B cell (primary cell): ENCODE measurements around the gene TERC. TPM values are rescaled to one million over a fixed set of nuclear protein-coding genes. Genes with fewer than 3 reads are reported as not detected.

Experiments
- ATAC-seq: fragments of 200-7000 bp; cut with Tn5 transposase; one replicate; pipeline ENCODE4 v1.10.0; 2021; ENCODE audit warnings: low read depth, mild to moderate bottlenecking, moderate number of reproducible peaks, moderate library complexity
- CTCF ChIA-PET: fragments of 350-600 bp; sonication (Branson Sonifier 250); formaldehyde crosslinking; loops from one replicate; lab custom pipeline; 2021; ENCODE audit warnings: antibody characterized with exemption, inconsistent platforms; lab: Charles Lee
- POLR2A ChIA-PET: fragments of 350-600 bp; sonication (Branson Sonifier 250); formaldehyde crosslinking; loops from one replicate; lab custom pipeline; 2021; ENCODE audit warnings: antibody characterized with exemption; lab: Charles Lee
- DNase-seq: peaks from one replicate; pipeline ENCODE4 v3.0.0; 2013
- H2AFZ ChIP-seq: 2 replicates; pipeline ENCODE4 v1.6.1; 2012; ENCODE audit warnings: mild to moderate bottlenecking, low read depth, low read length; ENCODE audit not compliant: insufficient read depth, poor library complexity, severe bottlenecking
- H3K27ac ChIP-seq, 2 donors: 1 replicate in 1 of 2; 2 replicates in 1 of 2; pipeline ENCODE4 v1.5.1; 2012 to 2013; ENCODE audit warnings: low read length in 2 of 2, mild to moderate bottlenecking in 2 of 2, moderate library complexity in 1 of 2
- H3K27me3 ChIP-seq, 4 experiments: fragments of 200-600 bp in 1 of 4; sonication (generic) in 1 of 4; replicated peaks in 1 of 4; 1 replicate in 2 of 4; 2 replicates in 2 of 4; pipeline versions ENCODE4 v1.6.1 to v1.7.0; 2013 to 2016; ENCODE audit warnings: low read length in 3 of 4, mild to moderate bottlenecking in 2 of 4, mixed read lengths in 1 of 4, moderate library complexity in 1 of 4; ENCODE audit not compliant: insufficient read depth in 4 of 4, control insufficient read depth in 3 of 4; ENCODE audit errors: control extremely low read depth in 1 of 4
- H3K36me3 ChIP-seq, 2 experiments: replicated peaks in 1 of 2; 1 replicate in 1 of 2; 2 replicates in 1 of 2; pipeline versions ENCODE4 v1.6.1 to v1.7.1; 2013; ENCODE audit warnings: low read length in 1 of 2; ENCODE audit not compliant: insufficient read depth in 2 of 2, control insufficient read depth in 1 of 2; ENCODE audit errors: control extremely low read depth in 1 of 2, extremely low read depth in 1 of 2
- H3K4me1 ChIP-seq, 2 donors: fragments of 200-600 bp in 1 of 2; sonication (generic) in 1 of 2; 1 replicate in 1 of 2; 2 replicates in 1 of 2; pipeline versions ENCODE4 v1.5.1 to v1.6.1; 2013 to 2017; ENCODE audit warnings: low read length in 2 of 2; ENCODE audit not compliant: control insufficient read depth in 2 of 2, insufficient read depth in 2 of 2
- H3K4me2 ChIP-seq: replicated peaks from 2 replicates; pipeline ENCODE3; 2012; ENCODE audit warnings: mild to moderate bottlenecking, low read depth, low read length; ENCODE audit not compliant: poor library complexity, severe bottlenecking
- H3K4me3 ChIP-seq, 5 experiments: fragments of 200-600 bp in 1 of 5; sonication (generic) in 1 of 5; 1 replicate in 3 of 5; 2 replicates in 2 of 5; pipeline versions ENCODE4 v1.5.1 to v1.7.0; 2011 to 2016; ENCODE audit warnings: low read length in 4 of 5, mild to moderate bottlenecking in 4 of 5, low read depth in 2 of 5, control low read depth in 1 of 5, moderate library complexity in 1 of 5; ENCODE audit not compliant: insufficient read depth in 1 of 5; ENCODE audit errors: control extremely low read depth in 1 of 5, extremely low read depth in 1 of 5
- H3K79me2 ChIP-seq: fragments of 200-600 bp; sonication (generic); one replicate; pipeline ENCODE4 v1.6.0; 2016; ENCODE audit warnings: low read length; ENCODE audit not compliant: control insufficient read depth, insufficient read depth
- H3K9ac ChIP-seq: fragments of 200-600 bp; sonication (generic); 2 replicates; pipeline ENCODE4 v1.6.1; 2017; ENCODE audit warnings: mild to moderate bottlenecking, low read length, moderate library complexity
- H3K9me3 ChIP-seq, 3 donors: one replicate each; pipeline versions ENCODE4 v1.6.1 to v1.7.1; 2013; ENCODE audit warnings: low read length in 2 of 3; ENCODE audit not compliant: control insufficient read depth in 2 of 3, insufficient read depth in 1 of 3; ENCODE audit errors: control extremely low read depth in 1 of 3
- H4K20me1 ChIP-seq: 2 replicates; pipeline ENCODE4 v1.6.0; 2012; ENCODE audit warnings: mild to moderate bottlenecking, low read length; ENCODE audit not compliant: insufficient read depth, control insufficient read depth, poor library complexity, severe bottlenecking
- H3K27ac Mint-ChIP-seq: one replicate; pipeline ENCODE4 v1.8.0; 2021; ENCODE audit warnings: mixed read lengths
- H3K27me3 Mint-ChIP-seq: one replicate; pipeline ENCODE4 v1.8.0; 2021; ENCODE audit warnings: mixed read lengths
- H3K4me1 Mint-ChIP-seq: one replicate; pipeline ENCODE4 v1.8.0; 2021; ENCODE audit warnings: mixed read lengths
- H3K4me3 Mint-ChIP-seq: one replicate; pipeline ENCODE4 v1.8.0; 2021; ENCODE audit warnings: mixed read lengths
- H3K9me3 Mint-ChIP-seq: one replicate; pipeline ENCODE4 v1.8.0; 2022; ENCODE audit warnings: mixed read lengths; ENCODE audit not compliant: insufficient read depth
- EZH2 ChIP-seq: IDR thresholded peaks from 2 replicates; pipeline ENCODE4 v1.6.1; 2012; ENCODE audit warnings: borderline replicate concordance, low read depth, mild to moderate bottlenecking, moderate library complexity, low read length; ENCODE audit not compliant: insufficient read depth, poor library complexity, severe bottlenecking
- WGBS: methylation state at CpG from one replicate; pipeline ENCODE4 v1.1.5; 2013; ENCODE audit warnings: missing lambda C conversion rate; ENCODE audit not compliant: insufficient coverage; 5-methylcytosine and 5-hydroxymethylcytosine counted together
- intact Hi-C: fragments of 100-400 bp; cut with micrococcal nuclease; formaldehyde crosslinking; loops from one replicate; pipeline ENCODE4 v1.10.0; 2022
- polyA plus RNA-seq: library from polyadenylated mRNA; depleted of rRNA; stranded (reverse); fragments of >200 nt; gene quantifications from 2 replicates; pipeline ENCODE4 v1.2.3, GENCODE V29; 2012
- total RNA-seq, 2 donors: library from RNA; stranded (reverse); fragments of 120-200 nt in 1 of 2; gene quantifications; 1 replicate in 1 of 2; 2 replicates in 1 of 2; pipeline versions ENCODE4 v1.2.3 to v1.2.4, GENCODE V29; 2013 to 2022
- TF ChIP-seq, protein P1 (sequence below): fragments of 200-600 bp; IDR thresholded peaks from one replicate; pipeline ENCODE4 v1.8.0; 2022; ENCODE audit warnings: antibody characterized with exemption, mild to moderate bottlenecking

Gene TERC
- total and polyA plus RNA-seq, 2 donors (not counting 1 experiment from before 2014, with no cell fraction given) = 1.3 to 10.6 TPM

- H3K9me3 Mint-ChIP-seq = no peaks in the 10 kb centered on the region
- no peak overlapping the region for H3K27ac ChIP-seq
- H3K4me1 ChIP-seq = peaks cover 11 to 15% of the 10 kb centered on the region in 2 donors
- H3K4me1 Mint-ChIP-seq = peaks cover 46% of the 10 kb centered on the region
- intact Hi-C loops = no loop called here
- H3K4me3 ChIP-seq = no peak overlapping the region
- H3K4me3 Mint-ChIP-seq = no peak overlapping the region
- no peak overlapping the region for H3K4me2 ChIP-seq
- H3K27ac Mint-ChIP-seq = no peak overlapping the region
- CTCF ChIA-PET = no interaction called here
- ATAC-seq (no peak), DNase-seq (no peak)
- WGBS = 88% methylated on average over 4 of the region's 4 CpGs
- no peaks in the 10 kb centered on the region for H3K27me3 Mint-ChIP-seq
- H3K27me3 ChIP-seq = no peaks in the 10 kb centered on the region
- H2AFZ ChIP-seq = no peak overlapping the region
- no peak for TF ChIP-seq EZH2
- TF ChIP-seq, protein P1, sequence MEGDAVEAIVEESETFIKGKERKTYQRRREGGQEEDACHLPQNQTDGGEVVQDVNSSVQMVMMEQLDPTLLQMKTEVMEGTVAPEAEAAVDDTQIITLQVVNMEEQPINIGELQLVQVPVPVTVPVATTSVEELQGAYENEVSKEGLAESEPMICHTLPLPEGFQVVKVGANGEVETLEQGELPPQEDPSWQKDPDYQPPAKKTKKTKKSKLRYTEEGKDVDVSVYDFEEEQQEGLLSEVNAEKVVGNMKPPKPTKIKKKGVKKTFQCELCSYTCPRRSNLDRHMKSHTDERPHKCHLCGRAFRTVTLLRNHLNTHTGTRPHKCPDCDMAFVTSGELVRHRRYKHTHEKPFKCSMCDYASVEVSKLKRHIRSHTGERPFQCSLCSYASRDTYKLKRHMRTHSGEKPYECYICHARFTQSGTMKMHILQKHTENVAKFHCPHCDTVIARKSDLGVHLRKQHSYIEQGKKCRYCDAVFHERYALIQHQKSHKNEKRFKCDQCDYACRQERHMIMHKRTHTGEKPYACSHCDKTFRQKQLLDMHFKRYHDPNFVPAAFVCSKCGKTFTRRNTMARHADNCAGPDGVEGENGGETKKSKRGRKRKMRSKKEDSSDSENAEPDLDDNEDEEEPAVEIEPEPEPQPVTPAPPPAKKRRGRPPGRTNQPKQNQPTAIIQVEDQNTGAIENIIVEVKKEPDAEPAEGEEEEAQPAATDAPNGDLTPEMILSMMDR = no peak
- H3K36me3 ChIP-seq = peaks cover 13 to 75% of the 10 kb centered on the region in 2 experiments
- H3K79me2 ChIP-seq = peaks cover 64% of the 10 kb centered on the region
- no peak overlapping the region for H3K9ac ChIP-seq
- H3K9me3 ChIP-seq = no peaks in the 10 kb centered on the region
- peaks cover 8% of the 10 kb centered on the region for H4K20me1 ChIP-seq
- POLR2A ChIA-PET = interaction anchor here (0.8 kb wide), 1 partner anchor 329 kb away, joined by 3 read pairs; no protein-coding TSS in a partner anchor
Observed at GRCh38 chr3:169777822-169778221, 13.0 kb upstream of the TERC start.

GRCh38 chr3:169774186-169774585, 9.3 kb upstream of the TERC start:
- H3K4me1 ChIP-seq = peaks cover 16 to 19% of the 10 kb centered on the region in 2 donors
- H3K79me2 ChIP-seq = peaks cover 47% of the 10 kb centered on the region
- peak overlapping the region; percentile 96 for H3K9ac ChIP-seq
- 81% methylated on average over 2 of the region's 5 CpGs for WGBS
- peak overlapping the region in 1 of 2 donors; percentile 97 for H3K27ac ChIP-seq
- ChIA-PET CTCF (interaction anchor here (1.4 to 3.3 kb wide), 2 partner anchors 10 to 193 kb away, joined by 4 to 21 read pairs; partner anchors contain the start of gene TERC), POLR2A (interaction anchor here (3.0 kb wide), 1 partner anchor 583 kb away, joined by 23 read pairs; the partner anchor contains the start of gene SKIL)
- Mint-ChIP-seq H3K27ac (peak overlapping the region; percentile 99), H3K9me3 (no peaks in the 10 kb centered on the region), H3K27me3 (no peaks in the 10 kb centered on the region), H3K4me3 (peak overlapping the region; percentile 100), H3K4me1 (peaks cover 51% of the 10 kb centered on the region)
- no peaks in the 10 kb centered on the region for H3K9me3 ChIP-seq
- H2AFZ ChIP-seq = peak overlapping the region; percentile 98
- H3K27me3 ChIP-seq = no peaks in the 10 kb centered on the region
- H3K4me3 ChIP-seq = peak overlapping the region; percentile 89 to 97 (median 91)
- peaks cover 4 to 43% of the 10 kb centered on the region in 2 experiments for H3K36me3 ChIP-seq
- no peak for DNase-seq
- ATAC-seq = no peak
- intact Hi-C loops = loop anchor here (5.0 kb wide), 2 partner anchors 88 to 158 kb away; no protein-coding TSS in a partner anchor
- TF ChIP-seq, protein P1 = no peak
- TF ChIP-seq EZH2 = no peak
- H4K20me1 ChIP-seq = no peaks in the 10 kb centered on the region
- peak overlapping the region; percentile 78 for H3K4me2 ChIP-seq
